ENCODE results near the gene KCNJ15.
"Not testable (repeated sequence)": the region's sequence is repeated elsewhere in the genome, so short reads cannot be mapped to it uniquely, and the experiment has no call there.

KCNJ15 gene

GRCh38 chr21:38228537-38228936 is 28.3 kb upstream of the KCNJ15 start:
- Histone ChIP-seq H3K4me3 (ENCODE audit: low read depth in 1 of 2, low read length in 2 of 2) (no peak overlapping the region), H3K36me3 (ENCODE audit: control insufficient read depth in 1 of 2, insufficient read depth in 2 of 2, low read length in 2 of 2) (no peaks in the 10 kb centered on the region), H3K27me3 (ENCODE audit: control insufficient read depth in 1 of 2, insufficient read depth in 2 of 2, low read length in 2 of 2) (no peaks in the 10 kb centered on the region), H3K4me1 (ENCODE audit: control insufficient read depth in 1 of 2, insufficient read depth in 2 of 2, low read length in 2 of 2) (no peaks in the 10 kb centered on the region), H3K27ac (ENCODE audit: low read depth, low read length) (no peak overlapping the region), H3K9ac (ENCODE audit: low read depth in 1 of 2, low read length in 2 of 2) (no peak overlapping the region), H3K9me3 (ENCODE audit: control insufficient read depth in 1 of 2, low read length in 2 of 2) (peaks cover 32 to 55% of the 10 kb centered on the region in 2 donors)

GRCh38 chr21:38229260-38229877 is 27.4 kb upstream of the KCNJ15 start:
- Histone ChIP-seq H3K4me3 (ENCODE audit: low read depth in 1 of 2, low read length in 2 of 2) (no peak overlapping the region), H3K36me3 (ENCODE audit: control insufficient read depth in 1 of 2, insufficient read depth in 2 of 2, low read length in 2 of 2) (no peaks in the 10 kb centered on the region), H3K27ac (ENCODE audit: low read depth, low read length) (no peak overlapping the region), H3K27me3 (ENCODE audit: control insufficient read depth in 1 of 2, insufficient read depth in 2 of 2, low read length in 2 of 2) (no peaks in the 10 kb centered on the region), H3K9me3 (ENCODE audit: control insufficient read depth in 1 of 2, low read length in 2 of 2) (peaks cover 25 to 48% of the 10 kb centered on the region in 2 donors), H3K9ac (ENCODE audit: low read depth in 1 of 2, low read length in 2 of 2) (no peak overlapping the region), H3K4me1 (ENCODE audit: control insufficient read depth in 1 of 2, insufficient read depth in 2 of 2, low read length in 2 of 2) (no peaks in the 10 kb centered on the region)

DNA sequence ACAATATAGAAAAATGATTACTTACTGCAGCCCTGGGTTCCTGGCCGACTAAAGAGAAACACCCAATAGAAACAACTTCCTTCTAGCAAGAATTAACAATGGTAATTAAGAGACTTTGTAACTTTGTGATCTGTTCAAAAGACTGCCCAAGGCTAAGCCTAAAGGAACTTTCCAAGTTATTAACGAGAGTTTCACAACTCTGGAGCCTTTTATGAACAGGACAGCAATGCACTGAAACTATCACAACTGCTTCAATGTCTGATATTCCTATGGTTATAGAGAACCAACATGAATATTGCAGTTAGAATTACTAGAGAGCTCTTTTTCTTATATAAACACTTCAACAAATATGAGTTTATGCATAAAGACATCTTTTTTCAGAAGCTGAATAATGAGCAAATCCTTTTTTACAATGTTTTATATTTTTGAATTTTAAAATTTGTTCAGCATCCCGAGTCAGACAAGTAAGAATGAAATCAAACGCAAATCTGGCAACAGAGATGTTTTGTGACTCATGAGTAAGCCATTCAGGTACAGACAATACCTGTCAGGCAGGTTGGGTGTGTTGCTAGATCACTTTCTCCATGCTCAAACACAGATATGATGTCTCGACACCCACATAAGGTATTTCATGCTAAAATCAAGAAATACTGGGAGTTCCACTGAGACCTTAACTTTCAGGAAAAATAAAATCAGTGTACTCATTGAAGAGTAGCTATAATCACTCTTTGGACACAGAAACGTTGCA is 22.2 kb upstream of the KCNJ15 start:
- H3K27me3 ChIP-seq (ENCODE audit: control insufficient read depth in 1 of 2, insufficient read depth in 2 of 2, low read length in 2 of 2): no peaks in the 10 kb centered on the region
- no peak overlapping the region for H3K4me3 ChIP-seq (ENCODE audit: low read depth in 1 of 2, low read length in 2 of 2)

GRCh38 chr21:38235251-38235650 is 21.5 kb upstream of the KCNJ15 start:
- not testable (repeated sequence) for H3K9me3 ChIP-seq (ENCODE audit: control insufficient read depth in 1 of 2, low read length in 2 of 2); H3K4me1 ChIP-seq (ENCODE audit: control insufficient read depth in 1 of 2, insufficient read depth in 2 of 2, low read length in 2 of 2); H3K4me3 ChIP-seq (ENCODE audit: low read depth in 1 of 2, low read length in 2 of 2); H3K9ac ChIP-seq (ENCODE audit: low read depth in 1 of 2, low read length in 2 of 2); H3K36me3 ChIP-seq (ENCODE audit: control insufficient read depth in 1 of 2, insufficient read depth in 2 of 2, low read length in 2 of 2); H3K27ac ChIP-seq (ENCODE audit: low read depth, low read length); H3K27me3 ChIP-seq (ENCODE audit: control insufficient read depth in 1 of 2, insufficient read depth in 2 of 2, low read length in 2 of 2)

More for the DNA sequence above, 22.2 kb upstream of the KCNJ15 start:
- no peak overlapping the region for H3K27ac ChIP-seq (ENCODE audit: low read depth, low read length)
- no peaks in the 10 kb centered on the region for H3K36me3 ChIP-seq (ENCODE audit: control insufficient read depth in 1 of 2, insufficient read depth in 2 of 2, low read length in 2 of 2)
- H3K9ac ChIP-seq (ENCODE audit: low read depth in 1 of 2, low read length in 2 of 2): no peak overlapping the region
- peaks cover 8 to 9% of the 10 kb centered on the region in 2 donors for H3K9me3 ChIP-seq (ENCODE audit: control insufficient read depth in 1 of 2, low read length in 2 of 2)
- no peaks in the 10 kb centered on the region for H3K4me1 ChIP-seq (ENCODE audit: control insufficient read depth in 1 of 2, insufficient read depth in 2 of 2, low read length in 2 of 2)

DNA sequence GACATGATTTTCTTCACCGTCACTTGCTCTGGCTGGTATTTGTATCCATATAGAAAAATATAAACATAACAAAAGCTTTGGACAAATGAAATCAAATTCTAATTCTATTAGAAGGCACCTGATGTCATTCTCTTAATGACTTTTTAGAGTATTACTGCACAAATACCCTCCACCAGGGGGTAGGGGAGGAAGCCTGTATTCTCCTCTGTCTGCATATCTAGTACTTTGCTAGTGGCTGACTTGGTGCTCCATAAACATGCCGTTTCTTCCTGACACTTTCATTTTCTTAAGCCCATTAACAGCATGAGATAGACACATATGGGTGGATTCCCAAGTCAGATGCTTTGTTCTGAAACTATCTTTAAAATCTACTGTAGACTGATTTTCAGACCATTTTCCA is 20.6 kb upstream of the KCNJ15 start:
- no peaks in the 10 kb centered on the region for H3K36me3 ChIP-seq (ENCODE audit: control insufficient read depth in 1 of 2, insufficient read depth in 2 of 2, low read length in 2 of 2)
- H3K27ac ChIP-seq (ENCODE audit: low read depth, low read length): no peak overlapping the region
- no peak overlapping the region for H3K4me3 ChIP-seq (ENCODE audit: low read depth in 1 of 2, low read length in 2 of 2)
- H3K9me3 ChIP-seq (ENCODE audit: control insufficient read depth in 1 of 2, low read length in 2 of 2): peaks cover 0 to 4% of the 10 kb centered on the region in 2 donors
- H3K9ac ChIP-seq (ENCODE audit: low read depth in 1 of 2, low read length in 2 of 2): no peak overlapping the region
- no peaks in the 10 kb centered on the region for H3K27me3 ChIP-seq (ENCODE audit: control insufficient read depth in 1 of 2, insufficient read depth in 2 of 2, low read length in 2 of 2)
- no peaks in the 10 kb centered on the region for H3K4me1 ChIP-seq (ENCODE audit: control insufficient read depth in 1 of 2, insufficient read depth in 2 of 2, low read length in 2 of 2)

DNA sequence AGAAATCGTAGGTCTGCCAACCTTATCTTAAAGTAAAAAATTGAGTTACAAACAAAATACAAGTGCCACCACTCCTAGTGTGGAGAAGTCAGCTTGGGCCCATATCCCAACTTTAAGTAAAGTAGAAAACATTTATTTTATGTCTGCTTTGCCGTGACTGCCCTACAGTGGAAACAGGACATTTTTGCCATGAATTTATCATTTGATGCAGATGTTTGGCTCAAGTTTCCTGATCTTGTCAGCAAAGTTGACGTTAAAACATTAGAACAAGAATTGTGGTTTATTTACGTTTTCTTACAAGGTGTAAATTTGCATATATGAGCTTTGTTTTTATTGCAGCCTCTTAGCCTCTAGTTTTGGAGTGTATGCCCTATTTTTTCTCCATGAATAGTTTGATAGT is 17.1 kb upstream of the KCNJ15 start:
- H3K27ac ChIP-seq (ENCODE audit: low read depth, low read length): no peak overlapping the region

DNA sequence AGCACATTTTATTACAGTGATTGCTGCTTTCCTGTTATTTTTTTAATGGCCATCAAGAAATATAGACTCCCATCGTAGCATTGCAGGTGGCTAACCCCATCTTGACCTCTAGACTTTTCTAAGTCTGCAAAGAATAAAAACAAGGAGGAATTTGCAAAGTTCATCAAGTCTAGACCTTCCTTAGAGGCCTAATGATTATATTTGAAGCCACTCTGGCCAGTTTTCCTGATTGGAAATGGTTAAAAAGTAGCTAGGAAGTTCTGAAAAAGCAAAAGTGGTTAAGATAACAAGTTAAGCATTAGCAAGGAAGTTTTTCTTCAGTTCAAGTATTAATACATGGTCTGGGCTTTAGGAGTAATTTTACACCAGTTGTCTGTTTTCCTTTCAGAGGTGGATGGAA is 16.7 kb upstream of the KCNJ15 start:
- no peaks in the 10 kb centered on the region for H3K27me3 ChIP-seq (ENCODE audit: control insufficient read depth in 1 of 2, insufficient read depth in 2 of 2, low read length in 2 of 2)
- no peak overlapping the region for H3K27ac ChIP-seq (ENCODE audit: low read depth, low read length)
- no peaks in the 10 kb centered on the region for H3K4me1 ChIP-seq (ENCODE audit: control insufficient read depth in 1 of 2, insufficient read depth in 2 of 2, low read length in 2 of 2)
- H3K36me3 ChIP-seq (ENCODE audit: control insufficient read depth in 1 of 2, insufficient read depth in 2 of 2, low read length in 2 of 2): no peaks in the 10 kb centered on the region
- no peak overlapping the region for H3K4me3 ChIP-seq (ENCODE audit: low read depth in 1 of 2, low read length in 2 of 2)
- no peak overlapping the region for H3K9ac ChIP-seq (ENCODE audit: low read depth in 1 of 2, low read length in 2 of 2)
- no peaks in the 10 kb centered on the region for H3K9me3 ChIP-seq (ENCODE audit: control insufficient read depth in 1 of 2, low read length in 2 of 2)

More for the DNA sequence above, 17.1 kb upstream of the KCNJ15 start:
- Histone ChIP-seq H3K4me1 (ENCODE audit: control insufficient read depth in 1 of 2, insufficient read depth in 2 of 2, low read length in 2 of 2) (no peaks in the 10 kb centered on the region), H3K27me3 (ENCODE audit: control insufficient read depth in 1 of 2, insufficient read depth in 2 of 2, low read length in 2 of 2) (no peaks in the 10 kb centered on the region), H3K9ac (ENCODE audit: low read depth in 1 of 2, low read length in 2 of 2) (no peak overlapping the region), H3K9me3 (ENCODE audit: control insufficient read depth in 1 of 2, low read length in 2 of 2) (no peaks in the 10 kb centered on the region), H3K36me3 (ENCODE audit: control insufficient read depth in 1 of 2, insufficient read depth in 2 of 2, low read length in 2 of 2) (no peaks in the 10 kb centered on the region), H3K4me3 (ENCODE audit: low read depth in 1 of 2, low read length in 2 of 2) (no peak overlapping the region)

- Histone ChIP-seq H3K4me1 (ENCODE audit: control insufficient read depth in 1 of 2, insufficient read depth in 2 of 2, low read length in 2 of 2) (no peaks in the 10 kb centered on the region), H3K27ac (ENCODE audit: low read depth, low read length) (no peak overlapping the region), H3K9ac (ENCODE audit: low read depth in 1 of 2, low read length in 2 of 2) (no peak overlapping the region), H3K36me3 (ENCODE audit: control insufficient read depth in 1 of 2, insufficient read depth in 2 of 2, low read length in 2 of 2) (no peaks in the 10 kb centered on the region), H3K9me3 (ENCODE audit: control insufficient read depth in 1 of 2, low read length in 2 of 2) (no peaks in the 10 kb centered on the region), H3K4me3 (ENCODE audit: low read depth in 1 of 2, low read length in 2 of 2) (no peak overlapping the region), H3K27me3 (ENCODE audit: control insufficient read depth in 1 of 2, insufficient read depth in 2 of 2, low read length in 2 of 2) (no peaks in the 10 kb centered on the region)
These were observed 15.6 kb upstream of the KCNJ15 start for GRCh38 chr21:38241029-38241740.

GRCh38 chr21:38242061-38242460 is 14.7 kb upstream of the KCNJ15 start:
- Histone ChIP-seq H3K4me1 (ENCODE audit: control insufficient read depth in 1 of 2, insufficient read depth in 2 of 2, low read length in 2 of 2) (no peaks in the 10 kb centered on the region), H3K36me3 (ENCODE audit: control insufficient read depth in 1 of 2, insufficient read depth in 2 of 2, low read length in 2 of 2) (no peaks in the 10 kb centered on the region), H3K27ac (ENCODE audit: low read depth, low read length) (no peak overlapping the region), H3K27me3 (ENCODE audit: control insufficient read depth in 1 of 2, insufficient read depth in 2 of 2, low read length in 2 of 2) (no peaks in the 10 kb centered on the region), H3K9ac (ENCODE audit: low read depth in 1 of 2, low read length in 2 of 2) (no peak overlapping the region), H3K9me3 (ENCODE audit: control insufficient read depth in 1 of 2, low read length in 2 of 2) (no peaks in the 10 kb centered on the region), H3K4me3 (ENCODE audit: low read depth in 1 of 2, low read length in 2 of 2) (no peak overlapping the region)

DNA sequence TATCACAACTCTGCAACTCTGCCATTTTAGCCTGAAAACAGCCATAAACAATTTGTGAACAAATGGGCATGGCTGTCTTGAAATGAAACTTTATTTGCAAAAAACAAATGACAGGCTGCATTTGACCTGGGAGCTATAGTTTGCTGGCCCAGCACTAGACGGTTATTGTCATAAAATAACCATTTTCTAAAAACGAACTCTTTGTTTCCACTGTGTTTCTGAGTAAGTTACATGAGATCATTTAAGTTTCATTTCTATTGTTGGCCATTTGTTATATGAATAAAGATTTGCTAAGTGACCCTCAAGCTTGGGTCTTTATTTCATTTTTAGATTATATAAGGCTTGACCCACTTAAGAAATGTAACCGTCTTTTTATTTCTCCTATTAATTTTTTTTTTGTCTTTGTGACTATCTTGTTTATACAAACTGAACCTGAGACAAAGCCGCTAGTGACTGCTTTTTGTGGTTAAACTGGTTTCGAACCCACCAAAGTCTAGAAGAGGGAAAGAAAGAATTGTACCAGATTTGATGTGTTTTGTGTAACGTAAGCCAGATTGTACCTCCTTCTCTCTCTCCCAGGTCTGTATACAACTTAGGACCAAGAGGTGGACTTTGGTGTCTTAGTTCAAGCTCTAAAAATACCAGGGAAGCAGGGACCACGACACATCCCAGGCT is 12.9 kb upstream of the KCNJ15 start:
- no peaks in the 10 kb centered on the region for H3K4me1 ChIP-seq (ENCODE audit: control insufficient read depth in 1 of 2, insufficient read depth in 2 of 2, low read length in 2 of 2)
- H3K27ac ChIP-seq (ENCODE audit: low read depth, low read length): no peak overlapping the region
- no peaks in the 10 kb centered on the region for H3K9me3 ChIP-seq (ENCODE audit: control insufficient read depth in 1 of 2, low read length in 2 of 2)
- H3K27me3 ChIP-seq (ENCODE audit: control insufficient read depth in 1 of 2, insufficient read depth in 2 of 2, low read length in 2 of 2): no peaks in the 10 kb centered on the region
- no peak overlapping the region for H3K9ac ChIP-seq (ENCODE audit: low read depth in 1 of 2, low read length in 2 of 2)
- H3K4me3 ChIP-seq (ENCODE audit: low read depth in 1 of 2, low read length in 2 of 2): no peak overlapping the region
- H3K36me3 ChIP-seq (ENCODE audit: control insufficient read depth in 1 of 2, insufficient read depth in 2 of 2, low read length in 2 of 2): no peaks in the 10 kb centered on the region
